ENCODE results near the gene SIGMAR1. TPM values are rescaled to one million over a fixed set of nuclear protein-coding genes. Genes with fewer than 3 reads are reported as not detected.

The SIGMAR1 gene
- total and polyA plus RNA-seq, 2 of the 8 experiments (the other 6 are each of a cell fraction or from before 2014, with no cell fraction given) = 84.2 to 134 TPM

- TF ChIP-seq SP1 (IDR thresholded peaks at IDR 0.05; ENCODE audit: low read depth, low read length) (no peak), ZNF274 (IDR thresholded peaks at IDR 0.05; ENCODE audit: borderline replicate concordance, extremely low read depth, low read length) (no peak), PHF8 (conservative IDR thresholded peaks at IDR 0.05; ENCODE audit: low read depth, low read length) (no peak)
- Histone ChIP-seq H3K14ac (ENCODE audit: insufficient read length) (no peak overlapping the region), H4K20me1 (replicated peaks in 1 of 2; ENCODE audit: control insufficient read depth in 1 of 2, insufficient read depth in 2 of 2, low read length in 2 of 2) (no peaks in the 10 kb centered on the region), H3K4me1 (replicated peaks in 1 of 4; ENCODE audit: control insufficient read depth in 3 of 4, insufficient read depth in 4 of 4, low read length in 3 of 4) (peaks cover 0 to 5% (median 2%) of the 10 kb centered on the region in 4 experiments; a peak in 2 of 7 replicates), H4K8ac (ENCODE audit: extremely low read depth, insufficient read depth, low read length) (no peak overlapping the region), H3K23ac (ENCODE audit: insufficient read length) (no peak overlapping the region), H2BK20ac (ENCODE audit: low read length) (no peak overlapping the region), H2AK5ac (ENCODE audit: low read depth, low read length) (no peak overlapping the region), H3K27me3 (replicated peaks in 1 of 4; ENCODE audit: control insufficient read depth in 3 of 4, extremely low read depth in 1 of 4, insufficient read depth in 3 of 4, low read length in 3 of 4) (no peaks in the 10 kb centered on the region; a peak in 3 of 7 replicates), H3K27ac (ENCODE audit: low read depth, low read length) (no peak overlapping the region), H2BK120ac (replicated peaks; ENCODE audit: low read depth, low read length) (no peak overlapping the region), H2BK12ac (ENCODE audit: low read depth, low read length) (no peak overlapping the region), H3K4me2 (ENCODE audit: insufficient read depth in 1 of 2, low read depth in 2 of 2, low read length in 2 of 2) (no peak overlapping the region), H2AFZ (ENCODE audit: low read length) (no peak overlapping the region), H3K4ac (replicated peaks; ENCODE audit: insufficient read length, low read depth, low read length) (no peak overlapping the region), H3K9ac (replicated peaks in 1 of 4; ENCODE audit: extremely low read depth in 1 of 4, low read depth in 3 of 4, low read length in 3 of 4) (no peak overlapping the region), H3K79me1 (ENCODE audit: low read depth, low read length) (no peaks in the 10 kb centered on the region), H3K9me3 (ENCODE audit: insufficient read depth in 2 of 2, low read depth in 1 of 2, low read length in 1 of 2) (no peaks in the 10 kb centered on the region), H3K56ac (replicated peaks; ENCODE audit: insufficient read length, low read depth, low read length) (no peak overlapping the region), H3K36me3 (ENCODE audit: control insufficient read depth in 2 of 4, insufficient read depth in 4 of 4, low read length in 3 of 4) (no peaks in the 10 kb centered on the region), H4K5ac (ENCODE audit: insufficient read length, low read depth, low read length) (no peak overlapping the region), H3K4me3 (ENCODE audit: extremely low read depth in 1 of 4, insufficient read depth in 2 of 4, low read depth in 3 of 4, low read length in 4 of 4) (no peak overlapping the region), H2BK5ac (ENCODE audit: low read depth, low read length) (no peak overlapping the region), H3K23me2 (ENCODE audit: low read depth, low read length) (no peaks in the 10 kb centered on the region), H4K91ac (replicated peaks; ENCODE audit: insufficient read length, low read length) (no peak overlapping the region), H3K18ac (ENCODE audit: extremely low read depth, low read length) (no peak overlapping the region), H2BK15ac (ENCODE audit: low read length) (no peak overlapping the region), H3K79me2 (ENCODE audit: control insufficient read depth in 1 of 2, insufficient read depth in 2 of 2, low read length in 2 of 2) (no peaks in the 10 kb centered on the region)
- POLR2A ChIA-PET (ENCODE audit: partially characterized antibody) = interaction anchor here (1.1 kb wide), 1 partner anchor 19 kb away, joined by 3 read pairs; no protein-coding TSS in a partner anchor
- CTCF ChIA-PET (ENCODE audit: partially characterized antibody) = interaction anchor here (0.7 to 11.5 kb wide), 16 partner anchors 11 to 1004 kb away, joined by 3 to 214 read pairs (median 5); partner anchors contain the start of gene CNTFR
- FAIRE-seq (no peak), DNase-seq (ENCODE audit: low read depth in 1 of 2, low spot score in 2 of 2) (no peak)
- WGBS, 2 experiments (ENCODE audit: extremely low coverage in 1 of 2, insufficient coverage in 1 of 2, insufficient read length in 1 of 2, insufficient replicate concordance in 2 of 2, low coverage in 1 of 2, low lambda C conversion rate in 2 of 2, missing lambda C conversion rate in 1 of 2) = 80% methylated on average over 1 of the region's 1 CpG; no CpG with 5 or more reads in 1 of the 2 experiments
These were observed 38.0 kb downstream of the SIGMAR1 start for GRCh38 chr9:34599546-34599945.
